ENCODE measurements around the gene RYR2.

RYR2 gene

DNA sequence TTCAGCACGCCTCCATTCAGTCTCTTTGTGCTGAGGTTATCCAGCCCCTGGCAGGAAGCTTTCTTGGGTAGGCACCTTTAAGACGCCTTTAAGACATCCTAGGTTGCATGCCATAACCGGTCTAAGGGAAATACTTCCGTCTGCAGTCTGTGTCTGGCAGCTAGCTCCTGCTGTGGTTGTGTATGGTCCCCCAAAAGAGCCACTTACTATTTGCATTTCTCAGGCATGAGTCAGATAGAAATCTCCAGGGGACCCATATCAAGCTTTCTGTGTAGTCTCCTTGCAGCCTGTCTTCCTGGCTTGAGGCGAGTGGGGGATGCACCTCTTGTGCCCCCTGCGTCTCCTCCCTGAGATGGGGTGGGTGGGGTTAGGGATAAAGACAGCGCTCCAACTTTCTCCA, 10.0 kb upstream of the RYR2 start:
- DNase-seq (ENCODE audit: low spot score), result no peak

GRCh38 chr1:237033061-237033460, 8.9 kb upstream of the RYR2 start:
- no peak for DNase-seq (ENCODE audit: low spot score)

GRCh38 chr1:237033804-237034203, 8.2 kb upstream of the RYR2 start:
- no peak for DNase-seq (ENCODE audit: low spot score)

- DNase-seq (ENCODE audit: low spot score), result no peak
These were observed 6.2 kb upstream of the RYR2 start for GRCh38 chr1:237035759-237036158.

- DNase-seq (ENCODE audit: low spot score), result no peak
These were observed 3.8 kb upstream of the RYR2 start for GRCh38 chr1:237038211-237038610.

- no peak for DNase-seq (ENCODE audit: low spot score)
These were observed 1.2 kb upstream of the RYR2 start for GRCh38 chr1:237040823-237041222.

- DNase-seq (ENCODE audit: low spot score), result no peak
These were observed 556 bp upstream of the RYR2 start for GRCh38 chr1:237041461-237041794.

GRCh38 chr1:237042526-237042891, 525 bp downstream of the RYR2 start:
- no peak for DNase-seq (ENCODE audit: low spot score)

GRCh38 chr1:237042892-237043576, 1.1 kb downstream of the RYR2 start:
- no peak for DNase-seq (ENCODE audit: low spot score)

GRCh38 chr1:237043846-237044636, 2.1 kb downstream of the RYR2 start:
- DNase-seq (ENCODE audit: low spot score), result no peak

- DNase-seq (ENCODE audit: low spot score), result no peak
These were observed 3.5 kb downstream of the RYR2 start for GRCh38 chr1:237045278-237046016.

DNA sequence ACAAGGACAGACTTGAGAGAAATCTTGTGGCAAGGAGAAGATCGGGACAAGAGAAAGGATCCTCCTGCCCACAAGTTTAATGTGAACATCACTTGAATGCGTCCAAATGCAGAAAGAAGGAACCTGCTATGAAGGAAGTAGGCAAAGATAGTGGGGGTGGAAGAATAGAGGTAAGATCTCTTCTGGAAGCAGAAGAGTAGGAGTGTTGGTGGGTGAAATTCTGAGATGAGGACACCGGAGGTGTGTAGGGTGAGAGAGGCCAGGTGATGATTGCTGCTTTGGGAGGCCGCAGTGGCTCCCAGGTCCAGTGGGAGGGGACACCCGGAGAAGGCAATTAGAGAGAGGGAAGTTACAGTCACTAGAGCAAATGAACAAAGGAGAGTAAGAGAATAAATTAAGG, 6.8 kb downstream of the RYR2 start:
- DNase-seq (ENCODE audit: low spot score), result no peak

DNA sequence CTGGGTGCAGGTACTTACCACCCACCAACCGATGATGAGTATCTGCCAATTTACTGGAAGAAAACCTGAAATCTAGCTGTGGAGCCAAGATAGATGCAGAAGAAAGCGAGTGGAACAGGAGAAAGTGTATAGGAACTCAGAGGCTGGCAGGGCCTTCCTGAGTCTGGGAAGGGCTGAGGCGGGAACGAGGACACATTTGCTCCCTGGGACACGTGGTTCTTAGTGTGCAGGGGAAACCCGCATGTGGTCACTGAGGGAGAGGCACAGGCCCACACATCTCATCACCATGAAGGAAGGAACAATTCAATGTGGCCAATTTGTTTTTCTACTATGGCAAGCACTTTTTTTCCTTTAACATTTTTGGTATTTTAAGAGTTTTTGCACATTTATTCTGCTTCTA, 8.2 kb downstream of the RYR2 start:
- no peak for DNase-seq (ENCODE audit: low spot score)

- DNase-seq (ENCODE audit: low spot score), result no peak
These were observed 8.9 kb downstream of the RYR2 start for GRCh38 chr1:237050915-237051314.

DNA sequence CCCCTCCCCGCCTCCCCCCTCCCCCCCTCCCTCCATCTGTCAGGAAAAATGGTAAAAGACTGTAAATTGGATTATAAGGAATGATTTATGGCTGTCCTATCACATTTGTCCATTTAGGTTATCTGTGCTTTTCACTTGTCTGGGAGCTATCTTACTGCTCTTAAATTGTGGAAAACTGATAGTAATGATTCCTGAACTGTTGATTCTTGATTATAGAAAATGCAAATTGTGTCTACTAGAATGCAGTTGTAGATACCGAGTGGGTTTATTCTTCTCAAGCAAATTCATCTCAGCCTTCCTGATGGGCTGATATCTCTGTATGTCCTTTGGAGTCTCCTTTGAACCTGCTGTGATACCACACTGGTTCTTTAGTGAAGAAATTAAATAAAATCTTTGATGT, 12.3 kb downstream of the RYR2 start:
- no peak for DNase-seq (ENCODE audit: low spot score)

- DNase-seq (ENCODE audit: low spot score), result no peak
These were observed 16.5 kb downstream of the RYR2 start for GRCh38 chr1:237058470-237058869.

DNA sequence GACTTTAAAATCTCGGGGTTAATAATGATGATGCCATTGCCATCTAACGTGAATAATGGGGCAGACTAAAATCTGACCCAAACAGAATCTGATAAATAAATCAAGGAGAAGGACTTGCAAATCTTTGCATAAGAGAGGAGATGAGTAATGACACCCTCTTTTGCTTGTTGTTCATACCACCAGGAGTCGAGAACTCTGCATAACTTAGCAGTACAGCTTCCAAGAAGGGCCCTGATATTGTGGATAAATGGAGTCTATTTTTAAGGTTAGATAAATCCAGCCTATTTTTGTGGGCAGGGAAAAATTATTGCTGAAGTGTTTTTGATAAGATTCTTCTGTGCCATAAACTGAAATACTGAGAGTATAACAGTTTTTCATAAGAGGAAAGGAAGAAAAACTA, 17.3 kb downstream of the RYR2 start:
- DNase-seq (ENCODE audit: low spot score), result no peak

GRCh38 chr1:237062976-237063375, 21.0 kb downstream of the RYR2 start:
- DNase-seq (ENCODE audit: low spot score), result no peak

DNA sequence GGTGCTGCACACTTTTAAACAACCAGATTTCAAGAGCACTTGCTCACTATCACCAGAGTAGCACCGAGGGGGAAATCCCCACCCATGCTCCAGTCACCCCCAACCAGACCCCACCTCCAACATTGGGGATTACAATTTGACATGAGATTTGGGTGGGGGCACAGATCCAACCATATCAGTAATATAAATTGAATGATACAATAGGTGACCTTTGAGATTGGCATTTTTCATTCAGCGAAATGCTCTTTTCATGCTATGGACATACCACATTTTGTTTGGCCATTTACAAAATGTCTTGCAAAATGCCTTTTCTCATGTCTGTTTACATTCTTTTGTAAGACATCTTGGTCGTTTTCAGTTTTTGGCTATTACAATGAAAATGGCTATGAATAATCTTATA, 23.9 kb downstream of the RYR2 start:
- no peak for DNase-seq (ENCODE audit: low spot score)

GRCh38 chr1:237070519-237070918, 28.5 kb downstream of the RYR2 start:
- no peak for DNase-seq (ENCODE audit: low spot score)

GRCh38 chr1:237071641-237072420, 29.8 kb downstream of the RYR2 start:
- DNase-seq (ENCODE audit: low spot score), result no peak

GRCh38 chr1:237074371-237075117, 32.6 kb downstream of the RYR2 start:
- no peak for DNase-seq (ENCODE audit: low spot score)
